A549 (cell line): Measurements from ENCODE around the gene LTV1. TPM values are rescaled to one million over a fixed set of nuclear protein-coding genes. Genes with fewer than 3 reads are reported as not detected.

Source experiments
- ATAC-seq, 2 experiments: fragments of 200-7000 bp in 1 of 2; fragments of >200 bp in 1 of 2; cut with Nextera tagmentation in 1 of 2; cut with Tn5 transposase in 1 of 2; 3 replicates each; pipeline versions ENCODE4 v1.8.0 to v1.9.1; 2018 to 2020; ENCODE audit warnings: mild to moderate bottlenecking in 1 of 2, moderate library complexity in 1 of 2
- CTCF ChIA-PET: fragments of 300-600 bp; sonication (Branson Sonifier 250); formaldehyde crosslinking; extraction: SDS; loops from one replicate; lab custom pipeline; 2021; ENCODE audit warnings: antibody characterized with exemption, inconsistent platforms; lab: Yijun Ruan, JAX
- POLR2A ChIA-PET: fragments of 350-600 bp; formaldehyde crosslinking; extraction: SDS; loops from one replicate; lab custom pipeline; 2021; ENCODE audit warnings: antibody characterized with exemption, inconsistent platforms; lab: Yijun Ruan, JAX
- DNase-seq, 2 experiments: peaks; one replicate each; pipeline versions ENCODE4 v3.0.0 to v3.0.0-alpha.2; 2011 to 2016; ENCODE audit warnings: low read depth in 1 of 2, low spot score in 1 of 2
- FAIRE-seq: peaks from 2 replicates; lab custom pipeline; 2011; peaks lifted over from hg19 to GRCh38; lab: Jason Lieb, UNC
- H3K27ac ChIP-seq, 2 experiments: fragments of >200 bp; sonication (Bioruptor Twin); formaldehyde crosslinking; 3 replicates each; pipeline ENCODE4 v1.5.1; 2016 to 2017
- H3K4me1 ChIP-seq: fragments of >200 bp; sonication (Bioruptor Twin); formaldehyde crosslinking; 3 replicates; pipeline ENCODE4 v1.6.1; 2016
- H3K4me2 ChIP-seq: fragments of >200 bp; sonication (Bioruptor Twin); formaldehyde crosslinking; 3 replicates; pipeline ENCODE4 v1.6.1; 2016
- H3K4me3 ChIP-seq: fragments of >200 bp; sonication (Bioruptor Twin); formaldehyde crosslinking; 3 replicates; pipeline ENCODE4 v1.5.1; 2016
- H3K9me3 ChIP-seq: fragments of >200 bp; sonication (Bioruptor Twin); formaldehyde crosslinking; 3 replicates; pipeline ENCODE4 v1.6.1; 2016
- ATOH8 ChIP-seq: fragments of 250-450 bp; sonication (Bioruptor Pico); IDR thresholded peaks from 2 replicates; pipeline ENCODE4 v1.5.0; 2020; ENCODE audit warnings: low read depth, mild to moderate bottlenecking, moderate library complexity
- BHLHE40 ChIP-seq: IDR thresholded peaks from 2 replicates; pipeline ENCODE4 v1.6.1; 2012; ENCODE audit warnings: low read depth, low read length, inconsistent platforms
- CBX2 ChIP-seq: fragments of 200-600 bp; sonication (generic); IDR thresholded peaks from 2 replicates; pipeline ENCODE4 v1.6.1; 2016; ENCODE audit warnings: low read depth, mild to moderate bottlenecking, borderline replicate concordance
- CHD2 ChIP-seq: fragments of 150-350 bp; IDR thresholded peaks from 2 replicates; pipeline ENCODE4 v1.6.1; 2014; ENCODE audit warnings: low read length; ENCODE audit not compliant: partially characterized antibody
- CTCF ChIP-seq: fragments of >200 bp; sonication (Bioruptor Twin); formaldehyde crosslinking; IDR thresholded peaks from 3 replicates; pipeline ENCODE4 v1.5.1; 2016
- EHF ChIP-seq: fragments of 250-450 bp; sonication (Bioruptor Pico); IDR thresholded peaks from 2 replicates; pipeline ENCODE4 v1.5.0; 2020; ENCODE audit warnings: mild to moderate bottlenecking
- ESRRA ChIP-seq: fragments of 150-350 bp; IDR thresholded peaks from 2 replicates; pipeline ENCODE4 v1.6.1; 2014; ENCODE audit warnings: mild to moderate bottlenecking, low read length, borderline replicate concordance
- HDAC2 ChIP-seq: fragments of 200-600 bp; sonication (generic); IDR thresholded peaks from 2 replicates; pipeline ENCODE4 v1.6.1; 2016
- JUN ChIP-seq, 2 experiments: fragments of >200 bp; sonication (Bioruptor Twin); formaldehyde crosslinking; IDR thresholded peaks; 2 replicates in 1 of 2; 3 replicates in 1 of 2; pipeline ENCODE4 v1.6.1; 2016 to 2017
- JUNB ChIP-seq: fragments of >200 bp; sonication (Bioruptor Twin); formaldehyde crosslinking; IDR thresholded peaks from 2 replicates; pipeline ENCODE4 v1.6.1; 2016
- KDM1A ChIP-seq: fragments of 200-600 bp; sonication (generic); IDR thresholded peaks from 2 replicates; pipeline ENCODE4 v1.6.1; 2016; ENCODE audit warnings: low read depth, mild to moderate bottlenecking
- KDM5A ChIP-seq: fragments of 200-600 bp; sonication (generic); IDR thresholded peaks from 2 replicates; pipeline ENCODE4 v1.6.1; 2016; ENCODE audit warnings: antibody characterized with exemption, mild to moderate bottlenecking
- MAFK ChIP-seq: fragments of 450-650 bp; IDR thresholded peaks from 2 replicates; pipeline ENCODE4 v1.6.1; 2014; ENCODE audit not compliant: partially characterized antibody
- MAZ ChIP-seq: fragments of 150-350 bp; IDR thresholded peaks from 2 replicates; pipeline ENCODE4 v1.6.1; 2014; ENCODE audit warnings: antibody characterized with exemption, low read depth, low read length, borderline replicate concordance
- NFE2L2 ChIP-seq: fragments of 150-350 bp; conservative IDR thresholded peaks from 2 replicates; pipeline ENCODE4 v1.6.1; 2014; ENCODE audit warnings: low read length
- NPAS2 ChIP-seq: fragments of 250-450 bp; sonication (Bioruptor Pico); IDR thresholded peaks from 2 replicates; pipeline ENCODE4 v1.8.0; 2022; ENCODE audit warnings: mild to moderate bottlenecking, moderate library complexity, borderline replicate concordance
- PBX3 ChIP-seq: IDR thresholded peaks from 2 replicates; pipeline ENCODE4 v1.6.1; 2012
- RAD21 ChIP-seq, 2 experiments: fragments of >200 bp in 1 of 2; sonication (Bioruptor Twin) in 1 of 2; formaldehyde crosslinking in 1 of 2; IDR thresholded peaks in 1 of 2; conservative IDR thresholded peaks in 1 of 2; 2 replicates in 1 of 2; 3 replicates in 1 of 2; pipeline ENCODE4 v1.6.1; 2012 to 2018; ENCODE audit warnings: inconsistent platforms in 1 of 2
- RCOR1 ChIP-seq: fragments of 150-350 bp; IDR thresholded peaks from 2 replicates; pipeline ENCODE4 v1.6.1; 2014; ENCODE audit warnings: antibody characterized with exemption, low read length, low read depth
- SREBF2 ChIP-seq: fragments of 450-650 bp; IDR thresholded peaks from 2 replicates; pipeline ENCODE4 v1.6.1; 2014; ENCODE audit warnings: mild to moderate bottlenecking, moderate library complexity
- ZNF302 ChIP-seq: fragments of 250-450 bp; sonication (Bioruptor Pico); IDR thresholded peaks from 2 replicates; pipeline ENCODE4 v1.9.0; 2021; ENCODE audit warnings: inconsistent platforms, mild to moderate bottlenecking, moderate library complexity
- WGBS: methylation state at CpG from one replicate; pipeline ENCODE4 v1.1.6; 2017; ENCODE audit errors: missing lambda C conversion rate; 5-methylcytosine and 5-hydroxymethylcytosine counted together
- polyA plus RNA-seq, 4 experiments: library from polyadenylated mRNA; depleted of rRNA in 3 of 4; stranded (reverse); fragments of >200 nt; fragmentation: RNase III in 1 of 4; extraction: RNeasy Plus Mini Kit Qiagen cat#74134 plus additional on column Dnase treatment in 1 of 4; gene quantifications; 2 replicates in 3 of 4; 3 replicates in 1 of 4; pipeline ENCODE4 v1.2.3, GENCODE V29; 2011 to 2017
- TF ChIP-seq, protein P1 (sequence below): fragments of 250-450 bp; sonication (Bioruptor Pico); IDR thresholded peaks from 2 replicates; pipeline ENCODE4 v1.5.0; 2021; ENCODE audit warnings: mild to moderate bottlenecking, moderate library complexity, borderline replicate concordance
- TF ChIP-seq, protein P2 (sequence below): fragments of >200 bp; sonication (Bioruptor Twin); formaldehyde crosslinking; IDR thresholded peaks from 2 replicates; pipeline ENCODE4 v1.6.1; 2016

Gene LTV1
- polyA plus RNA-seq, 2 of the 4 experiments (the other 2 are of a cell fraction) = 50.7 to 52.4 TPM

GRCh38 chr6:143878272-143878760, 35.2 kb downstream of the LTV1 start:
- ChIA-PET CTCF (no interaction called here), POLR2A (no interaction called here)
- no peak overlapping the region for H3K27ac ChIP-seq
- no peak overlapping the region for H3K4me3 ChIP-seq
- ATAC-seq (no peak), DNase-seq (peak in 1 of 2 experiments; percentile 5), FAIRE-seq (no peak)
- H3K4me2 ChIP-seq = no peak overlapping the region
- H3K4me1 ChIP-seq = no peaks in the 10 kb centered on the region
- TF ChIP-seq BHLHE40 = no peak
- no peak for TF ChIP-seq MAFK
- TF ChIP-seq CHD2 = no peak
- TF ChIP-seq RAD21 (conservative IDR thresholded peaks at IDR 0.05 in 1 of 2, IDR thresholded peaks at IDR 0.05 in 1 of 2) = no peak
- no peak for TF ChIP-seq CBX2
- no peak for TF ChIP-seq SREBF2
- TF ChIP-seq RCOR1 = no peak
- H3K9me3 ChIP-seq = peaks cover 7% of the 10 kb centered on the region; the same call in 1 of the 3 replicates
- 90% methylated on average over 3 of the region's 3 CpGs for WGBS

GRCh38 chr6:143880412-143880811, 37.3 kb downstream of the LTV1 start:
- no peak for DNase-seq
- ATAC-seq = no peak
- FAIRE-seq = no peak
- TF ChIP-seq NPAS2 = no peak
- no peak for TF ChIP-seq PBX3
- TF ChIP-seq, protein P1, sequence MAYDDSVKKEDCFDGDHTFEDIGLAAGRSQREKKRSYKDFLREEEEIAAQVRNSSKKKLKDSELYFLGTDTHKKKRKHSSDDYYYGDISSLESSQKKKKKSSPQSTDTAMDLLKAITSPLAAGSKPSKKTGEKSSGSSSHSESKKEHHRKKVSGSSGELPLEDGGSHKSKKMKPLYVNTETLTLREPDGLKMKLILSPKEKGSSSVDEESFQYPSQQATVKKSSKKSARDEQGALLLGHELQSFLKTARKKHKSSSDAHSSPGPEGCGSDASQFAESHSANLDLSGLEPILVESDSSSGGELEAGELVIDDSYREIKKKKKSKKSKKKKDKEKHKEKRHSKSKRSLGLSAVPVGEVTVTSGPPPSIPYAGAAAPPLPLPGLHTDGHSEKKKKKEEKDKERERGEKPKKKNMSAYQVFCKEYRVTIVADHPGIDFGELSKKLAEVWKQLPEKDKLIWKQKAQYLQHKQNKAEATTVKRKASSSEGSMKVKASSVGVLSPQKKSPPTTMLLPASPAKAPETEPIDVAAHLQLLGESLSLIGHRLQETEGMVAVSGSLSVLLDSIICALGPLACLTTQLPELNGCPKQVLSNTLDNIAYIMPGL (CRISPR knock-in tag) = no peak
- TF ChIP-seq HDAC2 = no peak
- TF ChIP-seq ATOH8 (CRISPR knock-in tag) = no peak
- no peak for TF ChIP-seq KDM1A
- no peak for TF ChIP-seq NFE2L2
- no peak for TF ChIP-seq JUN (IDR thresholded peaks at IDR 0.05)
- TF ChIP-seq ZNF302 (CRISPR knock-in tag) = no peak
- ChIA-PET POLR2A (no interaction called here), CTCF (no interaction called here)
- Histone ChIP-seq H3K4me1 (no peaks in the 10 kb centered on the region), H3K27ac (no peak overlapping the region), H3K4me3 (no peak overlapping the region), H3K4me2 (no peak overlapping the region), H3K9me3 (0 out of 3 replicates have a peak, but pooled peaks cover 1% of the 10 kb centered on the region)
- WGBS = 53% methylated on average over 2 of the region's 2 CpGs

- Histone ChIP-seq H3K4me3 (no peak overlapping the region), H3K4me2 (no peak overlapping the region), H3K9me3 (no peaks in the 10 kb centered on the region), H3K4me1 (no peaks in the 10 kb centered on the region)
- DNase-seq (no peak), FAIRE-seq (no peak)
- POLR2A ChIA-PET = no interaction called here
- TF ChIP-seq EHF (CRISPR knock-in tag) = no peak
- no peak for TF ChIP-seq MAZ
- TF ChIP-seq JUNB = no peak
- no peak for TF ChIP-seq KDM5A
- TF ChIP-seq KDM1A = no peak
- TF ChIP-seq ZNF302 (CRISPR knock-in tag) = no peak
- no peak for TF ChIP-seq ESRRA
- no peak for TF ChIP-seq MAFK
- TF ChIP-seq, protein P2, sequence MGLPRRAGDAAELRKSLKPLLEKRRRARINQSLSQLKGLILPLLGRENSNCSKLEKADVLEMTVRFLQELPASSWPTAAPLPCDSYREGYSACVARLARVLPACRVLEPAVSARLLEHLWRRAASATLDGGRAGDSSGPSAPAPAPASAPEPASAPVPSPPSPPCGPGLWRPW = no peak
- no peak for TF ChIP-seq CTCF
- TF ChIP-seq, all 56 proteins: peak for 0
- WGBS = 64% methylated on average over 2 of the region's 2 CpGs
- CTCF ChIA-PET = no interaction called here
- no peak overlapping the region for H3K27ac ChIP-seq
- no peak for ATAC-seq
Measured at GRCh38 chr6:143882401-143882930, 39.3 kb downstream of the LTV1 start.
